ENCODE results near the gene CCDC148.

The CCDC148 gene

DNA sequence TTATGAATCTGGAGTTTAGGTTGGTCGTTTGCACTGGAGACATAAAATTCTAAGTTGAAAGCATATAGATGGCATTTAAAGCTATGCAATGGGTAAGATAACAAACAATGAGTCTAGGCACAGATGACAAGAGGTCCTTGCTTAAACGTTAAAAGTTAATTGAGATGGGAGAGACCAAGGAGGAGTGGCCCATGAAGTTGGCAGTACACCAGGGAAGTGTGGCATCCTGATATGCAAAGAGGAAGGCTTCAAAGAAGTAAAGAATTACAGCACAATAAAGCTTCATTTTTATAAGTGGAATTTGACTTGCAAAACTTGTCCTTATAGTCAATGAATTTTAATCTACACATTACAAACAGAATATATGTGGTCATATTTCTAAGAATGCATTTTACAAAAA lies 331.7 kb downstream of the CCDC148 start:
- no peak overlapping the region for H3K27ac ChIP-seq
- no peaks in the 10 kb centered on the region for H3K36me3 ChIP-seq (replicated peaks)
- TF ChIP-seq CTCF (IDR thresholded peaks at IDR 0.05; ENCODE audit: low read depth, low read length, missing control alignments) = no peak
- no peak for DNase-seq
- H3K27me3 ChIP-seq (replicated peaks) = no peaks in the 10 kb centered on the region
- in situ Hi-C loops (cut with HindIII; ENCODE audit: low pct_ligation_motif_present, low sequenced_read_pairs) = no loop called here
- no peak overlapping the region for H3K4me3 ChIP-seq (ENCODE audit: low read depth, low read length)
